ENCODE measurements around the gene VPS13D.
"Not testable (repeated sequence)": the region's sequence is repeated elsewhere in the genome, so short reads cannot be mapped to it uniquely, and the experiment has no call there.

The VPS13D gene

GRCh38 chr1:12294076-12294475 lies 64.2 kb downstream of the VPS13D start:
- DNase-seq (ENCODE audit: low read depth), result no peak

- no peak for DNase-seq (ENCODE audit: low read depth)
Observed at GRCh38 chr1:12296016-12296415, 66.2 kb downstream of the VPS13D start.

GRCh38 chr1:12296623-12297022 lies 66.8 kb downstream of the VPS13D start:
- no peak for DNase-seq (ENCODE audit: low read depth)

GRCh38 chr1:12300706-12301105 lies 70.9 kb downstream of the VPS13D start:
- DNase-seq (ENCODE audit: low read depth), result no peak

- DNase-seq (ENCODE audit: low read depth), result no peak
Observed at GRCh38 chr1:12301518-12302237, 71.8 kb downstream of the VPS13D start.

GRCh38 chr1:12302798-12303447 lies 73.1 kb downstream of the VPS13D start:
- DNase-seq (ENCODE audit: low read depth), result no peak

- no peak for DNase-seq (ENCODE audit: low read depth)
Observed at GRCh38 chr1:12305377-12305776, 75.5 kb downstream of the VPS13D start.

GRCh38 chr1:12309783-12310742 lies 80.2 kb downstream of the VPS13D start:
- DNase-seq (ENCODE audit: low read depth), result no peak

- DNase-seq (ENCODE audit: low read depth), result no peak
Observed at GRCh38 chr1:12314333-12314903, 84.6 kb downstream of the VPS13D start.

GRCh38 chr1:12315146-12315545 lies 85.3 kb downstream of the VPS13D start:
- DNase-seq (ENCODE audit: low read depth), result no peak

- no peak for DNase-seq (ENCODE audit: low read depth)
Observed at GRCh38 chr1:12316331-12316730, 86.5 kb downstream of the VPS13D start.

GRCh38 chr1:12320486-12320885 lies 90.7 kb downstream of the VPS13D start:
- no peak for DNase-seq (ENCODE audit: low read depth)

- no peak for DNase-seq (ENCODE audit: low read depth)
Observed at GRCh38 chr1:12324423-12324822, 94.6 kb downstream of the VPS13D start.

GRCh38 chr1:12324973-12325372 lies 95.1 kb downstream of the VPS13D start:
- DNase-seq (ENCODE audit: low read depth), result not testable (repeated sequence)

GRCh38 chr1:12326986-12327385 lies 97.2 kb downstream of the VPS13D start:
- no peak for DNase-seq (ENCODE audit: low read depth)

- DNase-seq (ENCODE audit: low read depth), result no peak
Observed at GRCh38 chr1:12327566-12327965, 97.7 kb downstream of the VPS13D start.

- DNase-seq (ENCODE audit: low read depth), result no peak
Observed at GRCh38 chr1:12333036-12333785, 103.4 kb downstream of the VPS13D start.

- no peak for DNase-seq (ENCODE audit: low read depth)
Observed at GRCh38 chr1:12335815-12336214, 106.0 kb downstream of the VPS13D start.

- DNase-seq (ENCODE audit: low read depth), result no peak
Observed at GRCh38 chr1:12336413-12336812, 106.6 kb downstream of the VPS13D start.

GRCh38 chr1:12338017-12338416 lies 108.2 kb downstream of the VPS13D start:
- no peak for DNase-seq (ENCODE audit: low read depth)

GRCh38 chr1:12338823-12339222 lies 109.0 kb downstream of the VPS13D start:
- DNase-seq (ENCODE audit: low read depth), result no peak

- DNase-seq (ENCODE audit: low read depth), result no peak
Observed at GRCh38 chr1:12339396-12339795, 109.6 kb downstream of the VPS13D start.
